Small intestine (tissue), 7 donors: Measurements from ENCODE around the gene RSPH9. TPM values are rescaled to one million over a fixed set of nuclear protein-coding genes. Genes with fewer than 3 reads are reported as not detected.
A peak's percentile ranks its signal among the peaks of the same experiment; 100 is the strongest.

Experiments
- DNase-seq, 2 donors: peaks; one replicate each; pipeline versions ENCODE4 v3.0.0 to v3.0.0-alpha.2; 2013
- FAIRE-seq: peaks from 2 replicates; lab custom pipeline; 2012; peaks lifted over from hg19 to GRCh38; lab: Jason Lieb, UNC
- H3K27ac ChIP-seq, 3 donors: one replicate each; pipeline ENCODE4 v1.5.1; 2013; ENCODE audit warnings: low read length in 2 of 3, mild to moderate bottlenecking in 2 of 3, control low read depth in 1 of 3, inconsistent platforms in 1 of 3, low read depth in 1 of 3, moderate library complexity in 1 of 3
- H3K27me3 ChIP-seq, 3 donors: one replicate each; pipeline ENCODE4 v1.6.1; 2013; ENCODE audit warnings: low read length in 3 of 3, inconsistent platforms in 1 of 3; ENCODE audit not compliant: control insufficient read depth in 3 of 3, insufficient read depth in 3 of 3
- H3K36me3 ChIP-seq, 3 donors: one replicate each; pipeline ENCODE4 v1.6.1; 2013; ENCODE audit warnings: low read length in 3 of 3, inconsistent platforms in 1 of 3, low read depth in 1 of 3, mild to moderate bottlenecking in 1 of 3, moderate library complexity in 1 of 3; ENCODE audit not compliant: control insufficient read depth in 3 of 3, insufficient read depth in 2 of 3
- H3K4me1 ChIP-seq, 3 donors: one replicate each; pipeline ENCODE4 v1.6.1; 2013; ENCODE audit warnings: low read length in 2 of 3, inconsistent platforms in 1 of 3, low read depth in 1 of 3, mild to moderate bottlenecking in 1 of 3, moderate library complexity in 1 of 3; ENCODE audit not compliant: control insufficient read depth in 3 of 3, insufficient read depth in 2 of 3
- H3K4me3 ChIP-seq, 3 donors: one replicate each; pipeline ENCODE4 v1.5.1; 2013; ENCODE audit warnings: low read length in 3 of 3, control low read depth in 1 of 3, inconsistent platforms in 1 of 3, low read depth in 1 of 3, mild to moderate bottlenecking in 1 of 3, moderate library complexity in 1 of 3
- H3K9me3 ChIP-seq, 2 donors: one replicate each; pipeline ENCODE4 v1.6.1; 2013; ENCODE audit warnings: low read depth in 1 of 2, low read length in 1 of 2; ENCODE audit not compliant: control insufficient read depth in 2 of 2, insufficient read depth in 1 of 2
- WGBS, 3 donors: extraction: QIAGEN DNeasy Blood & Tissue Kit; methylation state at CpG; one replicate each; pipeline ENCODE4 v1.1.7; 2013; 5-methylcytosine and 5-hydroxymethylcytosine counted together
- polyA plus RNA-seq, 4 donors: library from polyadenylated mRNA; stranded (reverse) in 3 of 4; unstranded in 1 of 4; fragments of 200-250 nt in 3 of 4; fragments of 120-200 nt in 1 of 4; gene quantifications; one replicate each; pipeline versions ENCODE4 v1.2.1 to v1.2.3, GENCODE V29; 2013
- donor health status: healthy with polysubstance abuse.
- donor health status: control.
- donor health status: control.
- donor health status: Bipolar disorder and iron deficiency.
- donor health status: healthy.

The RSPH9 gene
- polyA plus RNA-seq, 4 donors: 0.42 to 1.1 (median 0.76) TPM

GRCh38 chr6:43624786-43625288 lies 20.0 kb upstream of the RSPH9 start:
- no peak for FAIRE-seq
- Histone ChIP-seq H3K36me3 (peaks cover 4 to 71% (median 16%) of the 10 kb centered on the region in 3 donors), H3K27me3 (no peaks in the 10 kb centered on the region), H3K27ac (no peak overlapping the region), H3K9me3 (no peaks in the 10 kb centered on the region), H3K4me1 (peaks cover 0 to 14% (median 6%) of the 10 kb centered on the region in 3 donors), H3K4me3 (no peak overlapping the region)
- DNase-seq: no peak
- WGBS, 3 donors: 83 to 94% (median 93%) methylated on average over 7 of the region's 7 CpGs

- H3K27me3 ChIP-seq: no peaks in the 10 kb centered on the region
- H3K36me3 ChIP-seq: peaks cover 4 to 68% (median 16%) of the 10 kb centered on the region in 3 donors
- no peak overlapping the region for H3K27ac ChIP-seq
- H3K9me3 ChIP-seq: no peaks in the 10 kb centered on the region
- no peak overlapping the region for H3K4me3 ChIP-seq
- FAIRE-seq (no peak), DNase-seq (no peak)
- 87 to 93% (median 93%) methylated on average over 16 of the region's 16 CpGs for WGBS, 3 donors
- H3K4me1 ChIP-seq: peaks cover 0 to 19% (median 6%) of the 10 kb centered on the region in 3 donors
Observed at GRCh38 chr6:43625393-43625992, 19.3 kb upstream of the RSPH9 start.

- Histone ChIP-seq H3K27me3 (no peaks in the 10 kb centered on the region), H3K36me3 (peaks cover 4 to 52% (median 4%) of the 10 kb centered on the region in 3 donors), H3K4me3 (no peak overlapping the region), H3K27ac (peak overlapping the region; percentile 27 to 76 (median 75)), H3K4me1 (peaks cover 0 to 19% (median 6%) of the 10 kb centered on the region in 3 donors), H3K9me3 (no peaks in the 10 kb centered on the region)
- no peak for FAIRE-seq
- WGBS, 3 donors: 62 to 77% (median 74%) methylated on average over 5 of the region's 5 CpGs
- DNase-seq: peak; percentile 65 to 81
Observed at GRCh38 chr6:43627008-43627825, 17.6 kb upstream of the RSPH9 start.

- no peak for FAIRE-seq
- peaks cover 2 to 39% (median 4%) of the 10 kb centered on the region in 3 donors for H3K36me3 ChIP-seq
- 1 to 3% (median 1%) methylated on average over 23 to 25 of the region's 25 CpGs for WGBS, 3 donors
- peaks cover 0 to 19% (median 6%) of the 10 kb centered on the region in 3 donors for H3K4me1 ChIP-seq
- H3K27ac ChIP-seq: peak overlapping the region; percentile 61 to 94 (median 92)
- DNase-seq: peak; percentile 48 to 86
- H3K4me3 ChIP-seq: peak overlapping the region; percentile 93 to 100 (median 95)
- no peaks in the 10 kb centered on the region for H3K9me3 ChIP-seq
- no peaks in the 10 kb centered on the region for H3K27me3 ChIP-seq
Observed at GRCh38 chr6:43628393-43629103, 16.3 kb upstream of the RSPH9 start.

GRCh38 chr6:43629104-43629504 lies 15.7 kb upstream of the RSPH9 start, which contains the start of gene GTPBP2:
GTPBP2 (minus strand) TSS chr6:43629264; CDS start chr6:43629162, 102 bp downstream.
- H3K27me3 ChIP-seq: no peaks in the 10 kb centered on the region
- peaks cover 0 to 19% (median 6%) of the 10 kb centered on the region in 3 donors for H3K4me1 ChIP-seq
- no peaks in the 10 kb centered on the region for H3K9me3 ChIP-seq
- no peak for FAIRE-seq
- peak within 1 kb of the TSS; percentile 66 to 97 (median 96) for H3K27ac ChIP-seq
- H3K4me3 ChIP-seq: peak within 1 kb of the TSS; percentile 93 to 100 (median 95)
- DNase-seq: peak; percentile 99
- H3K36me3 ChIP-seq: peaks cover under 1 to 33% (median 2%) of the 10 kb centered on the region in 3 donors
- 0 to 1% (median 0%) methylated on average over 25 to 46 of the region's 46 CpGs for WGBS, 3 donors

- Histone ChIP-seq H3K4me1 (peaks cover under 1 to 19% (median 6%) of the 10 kb centered on the region in 3 donors), H3K36me3 (peaks cover 0 to 27% (median 2%) of the 10 kb centered on the region in 3 donors), H3K4me3 (peak overlapping the region; percentile 52 to 100 (median 58)), H3K27me3 (no peaks in the 10 kb centered on the region), H3K9me3 (no peaks in the 10 kb centered on the region), H3K27ac (peak overlapping the region; percentile 66 to 97 (median 96))
- FAIRE-seq (no peak), DNase-seq (peak; percentile 95 to 97)
- WGBS, 3 donors: 0% methylated on average over 41 of the region's 41 CpGs
Observed at GRCh38 chr6:43629505-43630300, 15.1 kb upstream of the RSPH9 start.

- DNase-seq: no peak
- Histone ChIP-seq H3K27me3 (no peaks in the 10 kb centered on the region), H3K9me3 (no peaks in the 10 kb centered on the region), H3K36me3 (peaks cover 0 to 13% (median 0%) of the 10 kb centered on the region in 3 donors), H3K4me3 (no peak overlapping the region), H3K4me1 (peaks cover 2 to 24% (median 6%) of the 10 kb centered on the region in 3 donors), H3K27ac (peak overlapping the region in 1 of 3 donors; percentile 18)
- 93 to 100% (median 100%) methylated on average over 1 of the region's 1 CpG for WGBS, 3 donors
- no peak for FAIRE-seq
Observed at GRCh38 chr6:43630980-43631619, 13.7 kb upstream of the RSPH9 start.
